HL-60 (cell line): ENCODE measurements around the gene CSH1.
"Not testable (repeated sequence)": the region's sequence is repeated elsewhere in the genome, so short reads cannot be mapped to it uniquely, and the experiment has no call there.

ENCODE experiments used
- CTCF ChIP-seq: IDR thresholded peaks from one replicate; pipeline ENCODE4 v1.5.1; 2011; ENCODE audit warnings: low read length, control low read depth, inconsistent platforms; ENCODE audit not compliant: insufficient read depth
- POLR2AphosphoS5 ChIP-seq: IDR thresholded peaks from 2 replicates; pipeline ENCODE4 v1.6.1; 2012; ENCODE audit warnings: low read depth
- REST ChIP-seq: IDR thresholded peaks from 2 replicates; pipeline ENCODE4 v1.6.1; 2012; ENCODE audit warnings: low read depth; ENCODE audit not compliant: insufficient replicate concordance
- SPI1 ChIP-seq: IDR thresholded peaks from 2 replicates; pipeline ENCODE4 v1.6.1; 2012; ENCODE audit warnings: low read depth, mild to moderate bottlenecking, borderline replicate concordance

DNA sequence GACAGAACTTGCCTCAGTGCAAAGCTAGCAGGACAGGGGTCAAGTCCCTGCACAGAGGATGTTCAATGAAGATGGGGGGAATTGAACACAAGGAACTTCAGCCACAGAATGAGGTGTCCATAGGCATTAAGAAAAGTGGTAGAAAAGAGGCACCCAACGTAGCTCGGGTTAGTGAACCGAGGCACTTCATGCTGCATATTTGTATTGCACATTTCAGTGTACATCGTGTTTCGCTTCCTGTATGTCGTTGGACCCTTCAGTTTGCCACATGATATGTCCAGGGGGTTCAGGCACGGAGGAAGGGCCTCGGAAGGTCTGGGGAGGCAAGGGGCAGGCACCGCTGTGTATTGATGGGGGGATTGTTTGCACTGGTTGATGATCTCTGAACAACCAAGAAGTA is 18.0 kb downstream of the CSH1 start:
- TF ChIP-seq CTCF, POLR2AphosphoS5, SPI1, REST: not testable (repeated sequence)
